Measurements from ENCODE around the gene IL21.
"Not testable (repeated sequence)": the region's sequence is repeated elsewhere in the genome, so short reads cannot be mapped to it uniquely, and the experiment has no call there.

The IL21 gene

DNA sequence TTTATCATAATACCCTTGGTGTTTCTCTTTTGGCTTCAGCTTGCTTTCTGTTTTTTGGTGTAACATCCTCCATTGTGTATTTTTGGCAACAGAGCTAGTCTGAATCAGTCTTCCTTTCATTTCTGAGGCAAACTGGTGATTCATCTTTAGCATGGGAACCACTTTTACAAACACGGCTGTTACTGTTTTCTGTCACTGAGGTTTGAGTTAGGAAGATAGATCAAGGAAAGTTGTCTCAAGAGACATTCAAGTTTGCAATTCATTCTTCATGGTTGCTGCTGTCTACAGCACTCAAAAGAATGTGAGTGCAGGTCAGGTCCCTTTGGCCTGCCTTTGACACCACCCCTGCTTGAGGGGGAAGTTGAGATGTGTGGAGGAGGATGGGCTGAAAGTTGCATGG lies 36.3 kb downstream of the IL21 start:
- FAIRE-seq (no peak), DNase-seq (ENCODE audit: extremely low spot score, insufficient read length, low read depth) (no peak)

DNA sequence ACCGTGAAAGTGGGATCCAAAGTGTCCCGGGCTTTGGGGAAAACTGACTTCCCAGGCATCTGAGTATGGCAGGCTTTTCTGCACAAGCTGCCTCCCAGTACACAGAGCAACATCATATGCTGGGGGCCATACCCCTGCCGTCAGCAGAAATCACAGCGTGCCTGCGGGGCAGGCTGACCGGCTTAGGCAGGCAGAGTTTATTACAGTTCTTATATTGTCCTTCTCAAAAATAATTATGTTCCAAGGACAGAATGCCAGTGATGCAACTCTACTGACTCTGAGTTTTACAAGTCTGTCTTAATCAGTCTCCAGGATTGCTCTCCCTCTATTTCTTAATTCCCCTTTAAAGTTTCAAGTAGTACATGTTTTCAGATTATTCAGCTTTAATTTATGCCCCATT lies 37.0 kb downstream of the IL21 start:
- DNase-seq (ENCODE audit: extremely low spot score, insufficient read length, low read depth): no peak

DNA sequence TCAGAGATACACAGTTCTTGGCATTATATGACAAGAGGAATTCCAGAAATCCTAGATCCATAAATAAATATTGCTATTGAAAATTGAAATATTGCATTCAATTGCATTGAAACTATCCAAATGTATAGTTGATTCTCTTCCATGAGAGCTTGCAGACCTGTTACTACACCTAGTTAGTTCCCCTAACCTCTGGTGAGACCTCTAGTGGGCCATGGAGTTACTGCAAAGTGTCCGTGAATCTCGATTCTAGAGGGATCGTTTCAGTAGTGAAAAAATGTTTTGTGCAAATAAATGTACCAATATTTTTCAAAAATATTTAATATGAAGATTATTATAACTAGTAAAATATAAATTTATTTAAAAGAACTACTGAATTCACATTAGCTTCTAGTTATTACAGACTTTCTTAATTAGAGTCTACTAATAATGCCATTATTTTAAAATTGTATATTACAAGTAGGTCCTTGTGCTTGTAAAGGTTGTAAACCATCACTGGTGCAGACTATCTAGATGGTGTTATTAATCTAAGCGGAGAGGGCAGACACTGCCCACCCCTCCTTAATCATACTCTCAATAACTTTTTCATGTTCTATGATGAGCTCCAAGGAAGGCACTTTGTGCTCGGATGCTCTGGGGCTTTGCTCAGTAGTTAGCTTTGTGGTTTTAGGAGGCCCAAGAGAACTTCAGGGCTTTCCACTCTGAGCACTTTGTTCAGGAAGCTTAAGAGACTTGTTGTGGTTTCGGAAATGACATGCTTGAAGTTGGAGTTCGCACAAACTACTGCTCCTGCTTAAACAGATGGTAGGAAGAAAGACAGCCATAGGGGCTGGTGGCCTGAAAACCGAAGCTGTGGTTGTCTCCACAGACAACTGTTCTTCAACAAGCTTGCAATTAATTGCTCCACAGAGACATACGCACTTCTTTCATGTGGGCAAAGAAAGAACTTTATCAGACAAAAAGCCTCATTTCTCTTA lies 42.8 kb downstream of the IL21 start:
- peak; percentile 85 for FAIRE-seq
- DNase-seq (ENCODE audit: extremely low spot score, insufficient read length, low read depth): peak; percentile 25

More for the DNA sequence above, 37.0 kb downstream of the IL21 start:
- FAIRE-seq: no peak

DNA sequence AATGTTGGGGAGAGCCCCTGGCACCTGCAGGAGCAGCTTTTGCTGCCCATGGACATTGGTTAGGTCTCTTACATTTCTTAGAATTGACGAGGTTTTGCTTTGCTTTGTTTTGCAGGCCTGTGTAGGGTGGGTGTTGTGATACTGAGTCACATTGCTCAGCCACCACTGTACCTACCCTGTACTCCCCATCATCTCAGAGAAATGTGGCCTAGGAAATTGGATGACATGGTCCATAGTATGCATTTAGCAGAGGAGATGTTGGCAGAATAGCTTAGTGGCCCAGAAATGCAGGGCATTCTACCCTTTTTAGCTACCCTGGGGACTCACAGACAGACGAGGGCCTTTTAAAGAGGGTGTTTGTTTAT lies 43.7 kb downstream of the IL21 start:
- no peak for FAIRE-seq

DNA sequence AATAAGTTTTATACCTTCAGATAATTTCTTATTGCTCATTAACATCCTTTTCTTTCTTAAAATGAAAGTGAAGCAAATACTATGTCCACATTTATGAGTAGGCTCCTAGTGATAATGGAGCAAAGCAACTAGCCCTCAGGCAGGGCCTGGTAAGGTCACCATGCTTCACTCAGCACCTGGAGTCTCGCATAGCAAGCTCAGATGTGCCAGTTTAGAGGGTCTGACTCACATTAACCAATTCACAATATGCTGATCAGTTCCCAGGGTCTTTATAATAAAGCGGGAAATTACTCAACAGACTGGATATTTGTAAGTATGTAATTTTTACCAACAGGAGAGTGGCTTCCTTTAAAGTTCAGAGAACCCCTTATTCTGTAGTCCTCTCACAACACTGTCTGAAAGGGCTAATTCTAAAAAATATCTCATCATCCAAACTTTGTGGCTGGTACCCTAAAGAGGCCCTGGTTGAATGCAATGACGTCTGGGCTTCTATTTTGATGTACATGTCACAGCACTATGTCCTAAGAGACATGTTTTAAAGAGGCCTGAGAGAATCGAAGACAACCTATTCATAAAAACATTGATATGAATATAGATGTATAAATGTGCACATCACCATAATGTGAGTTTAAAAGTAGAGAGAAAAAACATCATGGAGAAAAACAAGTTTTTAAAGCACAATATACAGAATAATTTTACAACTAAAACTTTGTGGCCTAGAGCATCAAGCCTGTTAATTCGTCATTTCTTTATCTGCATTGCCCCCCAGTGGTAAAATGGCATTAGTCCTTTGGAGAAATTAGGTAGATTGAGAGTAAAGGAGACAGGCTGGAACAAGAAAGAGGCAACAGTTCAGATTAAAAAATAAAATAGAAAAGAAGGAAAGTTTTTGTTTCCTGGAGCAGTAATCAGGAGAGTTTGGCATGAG lies 44.3 kb downstream of the IL21 start:
- DNase-seq (ENCODE audit: extremely low spot score, insufficient read length, low read depth): peak; percentile 5
- peak; percentile 77 for FAIRE-seq

More for the DNA sequence above, 43.7 kb downstream of the IL21 start:
- DNase-seq (ENCODE audit: extremely low spot score, insufficient read length, low read depth): no peak

DNA sequence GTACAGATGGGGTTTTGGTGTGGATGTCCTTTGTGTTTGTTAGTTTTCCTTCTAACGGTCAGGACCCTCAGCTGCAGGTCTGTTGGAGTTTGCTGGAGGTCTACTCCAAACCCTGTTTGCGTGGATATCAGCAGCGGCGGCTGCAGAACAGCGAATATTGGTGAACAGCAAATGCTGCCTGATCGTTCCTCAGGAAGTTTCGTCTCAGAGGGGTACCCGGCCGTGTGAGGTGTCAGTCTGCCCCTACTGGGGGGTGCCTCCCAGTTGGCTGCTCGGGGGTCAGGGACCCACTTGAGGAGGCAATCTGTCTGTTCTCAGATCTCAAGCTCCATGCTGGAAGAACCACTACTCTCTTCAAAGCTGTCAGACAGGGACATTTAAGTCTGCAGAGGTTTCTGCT lies 46.5 kb downstream of the IL21 start:
- not testable (repeated sequence) for DNase-seq (ENCODE audit: extremely low spot score, insufficient read length, low read depth); FAIRE-seq

DNA sequence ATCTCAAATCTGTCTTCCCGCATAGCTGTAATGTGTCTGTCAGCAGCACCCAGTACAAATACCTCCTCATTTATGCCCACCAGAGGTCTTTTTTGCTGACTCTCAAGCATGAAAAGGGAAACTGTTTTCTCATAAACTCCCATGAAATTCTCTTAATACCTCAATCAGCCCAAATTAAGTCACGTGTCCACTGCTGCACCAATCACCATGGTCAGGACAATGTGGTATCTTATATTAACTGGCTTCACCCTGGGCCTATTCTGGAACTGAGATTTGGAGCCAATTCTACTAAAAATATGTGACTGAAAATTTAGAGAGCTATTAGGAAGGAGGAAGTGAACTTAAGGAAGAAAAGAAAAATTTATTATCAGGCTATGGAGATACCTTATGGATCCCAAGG lies 58.4 kb downstream of the IL21 start:
- DNase-seq (ENCODE audit: extremely low spot score, insufficient read length, low read depth) (no peak), FAIRE-seq (no peak)
